ENCODE results near the gene ZBTB20. TPM values are rescaled to one million over a fixed set of nuclear protein-coding genes. Genes with fewer than 3 reads are reported as not detected.

The ZBTB20 gene
- total RNA-seq, 1 experiment from 2014 or later, result 12.8 TPM

DNA sequence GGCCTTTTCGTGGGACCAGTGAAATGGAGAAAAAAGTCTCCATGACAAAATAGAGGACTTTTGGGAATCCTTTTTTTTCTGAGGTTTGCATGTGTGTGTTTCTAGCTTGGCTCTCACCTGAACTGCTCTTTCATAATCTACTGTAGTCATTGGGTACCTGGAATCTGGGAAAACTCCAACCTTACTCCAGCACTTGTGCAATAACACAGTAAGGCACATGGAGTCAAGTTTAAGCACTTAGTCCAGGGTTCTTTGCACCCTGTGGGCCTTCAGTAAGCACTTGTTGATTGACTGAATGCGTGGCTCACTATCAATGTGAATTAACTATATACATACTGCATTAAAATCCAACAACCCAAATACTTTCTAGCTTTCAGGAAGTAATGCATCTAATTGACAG is 299.5 kb downstream of the ZBTB20 start:
- intact Hi-C loops (cut with micrococcal nuclease; ENCODE audit: unreplicated experiment), result no loop called here
- Mint-ChIP-seq H3K27me3 (ENCODE audit: insufficient read depth, unreplicated experiment) (peaks cover 7% of the 10 kb centered on the region), H3K27ac (ENCODE audit: unreplicated experiment) (no peak overlapping the region), H3K9me3 (ENCODE audit: unreplicated experiment) (no peaks in the 10 kb centered on the region), H3K4me1 (ENCODE audit: low read depth, unreplicated experiment) (no peaks in the 10 kb centered on the region), H3K36me3 (ENCODE audit: insufficient read depth, unreplicated experiment) (no peaks in the 10 kb centered on the region), H3K4me3 (ENCODE audit: unreplicated experiment) (no peak overlapping the region)
- BruUV-seq (replicated peaks), result no TSS peak
- DNase-seq, result no peak
- TF ChIP-seq, protein P1, sequence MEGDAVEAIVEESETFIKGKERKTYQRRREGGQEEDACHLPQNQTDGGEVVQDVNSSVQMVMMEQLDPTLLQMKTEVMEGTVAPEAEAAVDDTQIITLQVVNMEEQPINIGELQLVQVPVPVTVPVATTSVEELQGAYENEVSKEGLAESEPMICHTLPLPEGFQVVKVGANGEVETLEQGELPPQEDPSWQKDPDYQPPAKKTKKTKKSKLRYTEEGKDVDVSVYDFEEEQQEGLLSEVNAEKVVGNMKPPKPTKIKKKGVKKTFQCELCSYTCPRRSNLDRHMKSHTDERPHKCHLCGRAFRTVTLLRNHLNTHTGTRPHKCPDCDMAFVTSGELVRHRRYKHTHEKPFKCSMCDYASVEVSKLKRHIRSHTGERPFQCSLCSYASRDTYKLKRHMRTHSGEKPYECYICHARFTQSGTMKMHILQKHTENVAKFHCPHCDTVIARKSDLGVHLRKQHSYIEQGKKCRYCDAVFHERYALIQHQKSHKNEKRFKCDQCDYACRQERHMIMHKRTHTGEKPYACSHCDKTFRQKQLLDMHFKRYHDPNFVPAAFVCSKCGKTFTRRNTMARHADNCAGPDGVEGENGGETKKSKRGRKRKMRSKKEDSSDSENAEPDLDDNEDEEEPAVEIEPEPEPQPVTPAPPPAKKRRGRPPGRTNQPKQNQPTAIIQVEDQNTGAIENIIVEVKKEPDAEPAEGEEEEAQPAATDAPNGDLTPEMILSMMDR (IDR thresholded peaks at IDR 0.05; ENCODE audit: insufficient read depth in 1 of 2, low read depth in 1 of 2, low read length in 1 of 2, severe bottlenecking in 1 of 2, unreplicated experiment in 1 of 2), result no peak
- Histone ChIP-seq H3K27me3 (replicated peaks; ENCODE audit: control insufficient read depth, insufficient read depth, low read length) (no peaks in the 10 kb centered on the region), H3K9me3 (no peaks in the 10 kb centered on the region), H3K4me3 (ENCODE audit: low read depth, low read length) (no peak overlapping the region), H3K36me3 (ENCODE audit: control insufficient read depth, insufficient read depth, low read length) (no peaks in the 10 kb centered on the region), H3K4me1 (no peaks in the 10 kb centered on the region)
- POLR2A ChIA-PET, result no interaction called here
- CTCF ChIA-PET, result no interaction called here

DNA sequence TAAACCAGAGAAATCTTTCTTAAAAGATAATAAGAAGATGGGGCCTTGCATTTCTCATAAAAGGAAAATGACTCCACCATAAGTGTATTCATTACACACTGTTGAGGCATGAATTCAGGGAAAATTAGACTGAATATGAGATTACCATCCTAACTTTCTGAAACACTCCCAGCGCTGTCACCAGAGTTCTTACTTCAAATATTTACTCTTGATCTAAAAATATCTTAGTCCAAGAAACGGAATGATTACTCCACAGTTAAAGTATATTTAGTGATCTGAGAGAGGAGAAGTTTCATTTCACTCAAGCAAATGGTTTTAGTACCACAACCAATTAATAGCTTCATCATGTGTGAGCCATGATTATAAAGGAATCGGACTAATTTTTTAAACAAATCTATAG is 300.3 kb downstream of the ZBTB20 start:
- no peaks in the 10 kb centered on the region for H3K27me3 ChIP-seq (replicated peaks; ENCODE audit: control insufficient read depth, insufficient read depth, low read length)
- H3K36me3 ChIP-seq (ENCODE audit: control insufficient read depth, insufficient read depth, low read length), result no peaks in the 10 kb centered on the region
- no peaks in the 10 kb centered on the region for H3K4me1 ChIP-seq
- intact Hi-C loops (cut with micrococcal nuclease; ENCODE audit: unreplicated experiment), result no loop called here
- TF ChIP-seq, protein P1 (IDR thresholded peaks at IDR 0.05; ENCODE audit: insufficient read depth in 1 of 2, low read depth in 1 of 2, low read length in 1 of 2, severe bottlenecking in 1 of 2, unreplicated experiment in 1 of 2), result no peak
- Mint-ChIP-seq H3K27me3 (ENCODE audit: insufficient read depth, unreplicated experiment) (peaks cover 3% of the 10 kb centered on the region), H3K9me3 (ENCODE audit: unreplicated experiment) (no peaks in the 10 kb centered on the region), H3K27ac (ENCODE audit: unreplicated experiment) (no peak overlapping the region), H3K4me3 (ENCODE audit: unreplicated experiment) (no peak overlapping the region), H3K4me1 (ENCODE audit: low read depth, unreplicated experiment) (no peaks in the 10 kb centered on the region), H3K36me3 (ENCODE audit: insufficient read depth, unreplicated experiment) (no peaks in the 10 kb centered on the region)
- no peak overlapping the region for H3K4me3 ChIP-seq (ENCODE audit: low read depth, low read length)
- BruUV-seq (replicated peaks), result no TSS peak
- POLR2A ChIA-PET, result no interaction called here
- CTCF ChIA-PET, result no interaction called here
- H3K9me3 ChIP-seq, result no peaks in the 10 kb centered on the region
- no peak for DNase-seq

DNA sequence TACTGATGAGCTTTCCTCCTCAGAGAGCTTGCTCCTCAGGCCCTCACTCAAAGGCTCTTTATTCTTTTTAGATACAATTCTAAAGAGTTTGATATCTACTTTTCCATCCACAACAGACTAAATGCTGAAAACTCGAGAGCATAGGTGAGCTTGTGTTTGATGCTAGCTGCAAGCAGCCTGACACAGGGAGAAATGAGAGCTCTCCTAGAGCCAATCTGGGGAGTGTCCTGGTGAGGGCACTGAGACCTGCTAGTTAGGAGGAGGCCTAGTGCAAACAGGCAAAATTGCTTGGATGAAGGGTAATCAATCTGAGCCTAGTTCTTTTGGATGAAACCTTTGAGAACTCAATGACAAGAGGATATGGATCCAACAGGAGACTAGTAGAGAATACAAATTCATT is 300.8 kb downstream of the ZBTB20 start:
- H3K4me3 ChIP-seq (ENCODE audit: low read depth, low read length), result no peak overlapping the region
- H3K4me1 ChIP-seq, result no peaks in the 10 kb centered on the region
- no TSS peak for BruUV-seq (replicated peaks)
- intact Hi-C loops (cut with micrococcal nuclease; ENCODE audit: unreplicated experiment), result no loop called here
- TF ChIP-seq, protein P1 (IDR thresholded peaks at IDR 0.05; ENCODE audit: insufficient read depth in 1 of 2, low read depth in 1 of 2, low read length in 1 of 2, severe bottlenecking in 1 of 2, unreplicated experiment in 1 of 2), result no peak
- Mint-ChIP-seq H3K9me3 (ENCODE audit: unreplicated experiment) (no peaks in the 10 kb centered on the region), H3K4me1 (ENCODE audit: low read depth, unreplicated experiment) (no peaks in the 10 kb centered on the region), H3K36me3 (ENCODE audit: insufficient read depth, unreplicated experiment) (no peaks in the 10 kb centered on the region), H3K27me3 (ENCODE audit: insufficient read depth, unreplicated experiment) (peaks cover 3% of the 10 kb centered on the region), H3K4me3 (ENCODE audit: unreplicated experiment) (no peak overlapping the region), H3K27ac (ENCODE audit: unreplicated experiment) (no peak overlapping the region)
- no peaks in the 10 kb centered on the region for H3K36me3 ChIP-seq (ENCODE audit: control insufficient read depth, insufficient read depth, low read length)
- POLR2A ChIA-PET, result no interaction called here
- no peak for DNase-seq
- H3K27me3 ChIP-seq (replicated peaks; ENCODE audit: control insufficient read depth, insufficient read depth, low read length), result no peaks in the 10 kb centered on the region
- CTCF ChIA-PET, result no interaction called here
- H3K9me3 ChIP-seq, result no peaks in the 10 kb centered on the region

Measured in Caco-2 (cell line).